SK-N-DZ (cell line): ENCODE data around the gene CEACAM6. TPM values are rescaled to one million over a fixed set of nuclear protein-coding genes. Genes with fewer than 3 reads are reported as not detected.
A peak's percentile ranks its signal among the peaks of the same experiment; 100 is the strongest.
"Not testable (repeated sequence)": the region's sequence is repeated elsewhere in the genome, so short reads cannot be mapped to it uniquely, and the experiment has no call there.

Source experiments
- DNase-seq: peaks from one replicate; pipeline ENCODE4 v3.0.0-alpha.2; 2015; ENCODE audit warnings: low spot score
- polyA plus RNA-seq, 2 experiments: library from polyadenylated mRNA; depleted of rRNA; stranded (reverse); fragments of >200 nt; gene quantifications; 2 replicates each; pipeline ENCODE4 v1.2.3, GENCODE V29; 2014

Gene CEACAM6
- not detected in 2 replicates for polyA plus RNA-seq (2014; cell fraction: cytosol; rRNA removed)
- polyA plus RNA-seq (2014; cell fraction: nucleus; rRNA removed): not detected in 2 replicates

GRCh38 chr19:41755328-41755913 is at the start of gene CEACAM6:
TSS of gene CEACAM6 (plus strand) at chr19:41755530. CDS start at chr19:41755639, 109 bp downstream.
- no peak for DNase-seq

- peak; percentile 59 for DNase-seq
Observed at GRCh38 chr19:41706741-41707501, 48.4 kb upstream of the CEACAM6 start.

GRCh38 chr19:41707502-41707812 is 47.9 kb upstream of the CEACAM6 start:
- DNase-seq: no peak

GRCh38 chr19:41707871-41708371 is 47.4 kb upstream of the CEACAM6 start:
- DNase-seq: no peak

GRCh38 chr19:41708481-41708880 is 46.8 kb upstream of the CEACAM6 start, which contains the start of gene CEACAM5:
TSS of gene CEACAM5 (plus strand) at chr19:41708626. CDS start at chr19:41708732, 106 bp downstream.
- DNase-seq: no peak

GRCh38 chr19:41709516-41709915 is 45.8 kb upstream of the CEACAM6 start:
- DNase-seq: not testable (repeated sequence)

GRCh38 chr19:41709951-41710645 is 45.2 kb upstream of the CEACAM6 start:
- DNase-seq: no peak

GRCh38 chr19:41711376-41712261 is 43.7 kb upstream of the CEACAM6 start:
- DNase-seq: no peak

- DNase-seq: no peak
Observed at GRCh38 chr19:41714598-41714997, 40.7 kb upstream of the CEACAM6 start.

GRCh38 chr19:41718761-41719160 is 36.6 kb upstream of the CEACAM6 start:
- no peak for DNase-seq

GRCh38 chr19:41720103-41720502 is 35.2 kb upstream of the CEACAM6 start:
- DNase-seq: no peak

GRCh38 chr19:41726493-41726892 is 28.8 kb upstream of the CEACAM6 start:
- no peak for DNase-seq

- DNase-seq: no peak
Observed at GRCh38 chr19:41734156-41734555, 21.2 kb upstream of the CEACAM6 start.

- no peak for DNase-seq
Observed at GRCh38 chr19:41734585-41734984, 20.7 kb upstream of the CEACAM6 start.

GRCh38 chr19:41735071-41735600 is 20.2 kb upstream of the CEACAM6 start:
- no peak for DNase-seq

GRCh38 chr19:41739361-41739760 is 16.0 kb upstream of the CEACAM6 start:
- DNase-seq: no peak

- no peak for DNase-seq
Observed at GRCh38 chr19:41740415-41741243, 14.7 kb upstream of the CEACAM6 start.

- DNase-seq: no peak
Observed at GRCh38 chr19:41741244-41741554, 14.1 kb upstream of the CEACAM6 start.

- no peak for DNase-seq
Observed at GRCh38 chr19:41744850-41745249, 10.5 kb upstream of the CEACAM6 start.

GRCh38 chr19:41745756-41746155 is 9.6 kb upstream of the CEACAM6 start:
- DNase-seq: no peak
